GM12801 (cell line): Measurements from ENCODE around the gene MMRN2.

Experiments
- CTCF ChIP-seq: IDR thresholded peaks from one replicate; pipeline ENCODE4 v1.5.1; 2011; ENCODE audit warnings: control low read depth; ENCODE audit not compliant: insufficient read length; ENCODE audit errors: extremely low read depth

MMRN2 gene

GRCh38 chr10:86964061-86964846, 6.8 kb upstream of the MMRN2 start:
- TF ChIP-seq CTCF: no peak

GRCh38 chr10:86963341-86963919, 6.0 kb upstream of the MMRN2 start:
- no peak for TF ChIP-seq CTCF

- TF ChIP-seq CTCF: no peak
These were observed 5.5 kb upstream of the MMRN2 start for GRCh38 chr10:86962981-86963310.

- TF ChIP-seq CTCF: no peak
These were observed 4.9 kb upstream of the MMRN2 start for GRCh38 chr10:86962136-86962980.

GRCh38 chr10:86961481-86962091, 4.2 kb upstream of the MMRN2 start:
- no peak for TF ChIP-seq CTCF

- no peak for TF ChIP-seq CTCF
These were observed 3.5 kb upstream of the MMRN2 start for GRCh38 chr10:86960863-86961434.
